Iris pigment epithelial cell (primary cell): Measurements from ENCODE around the gene HSPA6.
"Not testable (repeated sequence)": the region's sequence is repeated elsewhere in the genome, so short reads cannot be mapped to it uniquely, and the experiment has no call there.

ENCODE experiments used
- DNase-seq: peaks from one replicate; pipeline ENCODE4 v3.0.0-alpha.2; 2011; ENCODE audit warnings: low read depth

HSPA6 gene

DNA sequence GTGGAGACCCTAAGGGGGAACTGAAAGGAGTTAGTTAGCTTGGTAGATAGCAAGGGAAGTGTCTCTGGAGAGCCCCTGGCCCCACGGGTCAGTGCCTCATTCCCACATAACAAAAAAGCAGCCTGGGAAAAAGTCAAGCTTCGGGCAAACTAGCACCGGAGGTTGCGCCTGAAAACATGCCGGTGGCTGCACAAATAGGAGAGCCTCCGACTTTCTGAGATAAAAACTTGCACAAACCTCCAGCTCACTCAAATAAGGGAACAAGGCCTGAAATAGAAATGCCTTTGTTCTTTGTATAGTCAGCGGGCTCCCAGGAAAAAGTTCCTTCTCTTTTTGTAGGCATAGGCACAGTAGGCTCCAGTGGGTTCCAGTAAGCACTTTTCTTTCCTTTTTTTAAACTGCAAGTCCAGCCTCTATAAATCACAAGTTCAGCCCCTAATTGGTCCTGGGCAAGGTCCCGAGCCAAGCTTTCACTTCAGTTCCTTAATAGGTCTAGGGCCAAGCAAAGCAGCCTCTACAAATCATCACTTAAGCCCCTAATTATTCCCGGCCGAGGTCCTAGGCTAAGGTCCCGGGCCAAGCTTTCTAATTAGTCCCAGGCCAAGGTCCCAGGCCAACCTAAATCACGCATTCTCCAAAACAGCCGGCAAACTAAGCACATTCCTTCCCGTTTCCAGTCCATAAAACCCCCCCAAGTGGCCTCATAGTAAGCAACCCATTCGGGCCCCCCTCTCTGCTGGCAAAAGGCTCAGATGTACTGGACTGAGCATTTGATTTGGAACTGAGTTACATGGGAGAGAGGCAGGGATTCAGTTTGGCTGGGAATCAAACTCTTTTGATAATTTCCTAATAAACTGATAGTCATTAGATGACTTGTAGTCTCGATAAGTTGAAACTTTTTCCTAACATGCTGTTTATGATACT, 8.6 kb downstream of the HSPA6 start:
- DNase-seq, result not testable (repeated sequence)

DNA sequence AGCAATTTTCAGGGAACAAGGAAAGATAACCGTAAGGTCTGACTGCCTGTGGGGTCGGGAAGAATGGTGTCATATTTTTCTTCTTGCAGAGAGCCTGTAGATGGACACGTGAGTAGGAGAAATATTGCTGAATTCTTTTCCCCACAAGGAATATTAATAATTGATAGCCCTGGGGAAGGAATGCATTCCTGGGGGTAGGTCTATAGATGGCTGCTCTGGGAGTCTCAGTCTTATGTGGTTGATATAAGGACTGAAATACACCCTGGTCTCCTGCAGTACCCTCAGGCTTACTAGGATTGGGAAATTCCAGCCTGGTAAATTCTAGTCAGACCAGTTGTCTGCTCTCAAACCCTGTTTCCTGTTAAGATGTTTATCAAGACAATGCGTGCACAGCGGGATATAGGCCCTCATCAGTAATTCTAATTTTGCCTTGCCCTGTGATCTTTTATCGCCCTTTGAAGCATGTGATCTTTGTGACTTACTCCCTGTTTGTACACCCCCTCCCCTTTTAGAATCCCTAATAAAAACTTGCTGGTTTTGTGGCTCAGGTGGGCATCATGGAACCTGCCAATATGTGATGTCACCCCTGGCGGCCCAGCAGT, 12.8 kb downstream of the HSPA6 start:
- not testable (repeated sequence) for DNase-seq

DNA sequence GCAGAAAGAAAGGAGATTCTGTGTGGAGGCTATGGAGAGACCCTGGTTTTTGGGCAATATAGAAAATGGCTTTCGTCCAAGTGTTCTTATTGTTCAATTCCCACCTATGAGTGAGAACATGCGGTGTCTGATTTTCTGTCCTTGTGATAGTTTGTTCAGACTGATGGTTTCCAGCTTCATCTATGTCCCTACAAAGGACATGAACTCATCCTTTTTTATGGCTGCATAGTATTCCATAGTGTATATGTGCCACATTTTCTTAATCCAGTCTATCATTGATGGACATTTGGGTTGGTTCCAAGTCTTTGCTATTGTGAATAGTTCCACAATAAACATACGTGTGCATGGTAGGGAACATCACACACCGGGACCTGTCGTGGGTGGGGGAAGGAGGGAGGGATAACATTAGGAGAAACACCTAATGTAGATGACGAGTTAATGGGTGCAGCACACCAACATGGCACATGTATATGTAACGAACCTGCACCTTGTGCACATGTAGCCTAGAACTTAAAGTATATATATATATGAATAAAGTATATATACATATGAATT, 14.7 kb downstream of the HSPA6 start:
- not testable (repeated sequence) for DNase-seq

DNA sequence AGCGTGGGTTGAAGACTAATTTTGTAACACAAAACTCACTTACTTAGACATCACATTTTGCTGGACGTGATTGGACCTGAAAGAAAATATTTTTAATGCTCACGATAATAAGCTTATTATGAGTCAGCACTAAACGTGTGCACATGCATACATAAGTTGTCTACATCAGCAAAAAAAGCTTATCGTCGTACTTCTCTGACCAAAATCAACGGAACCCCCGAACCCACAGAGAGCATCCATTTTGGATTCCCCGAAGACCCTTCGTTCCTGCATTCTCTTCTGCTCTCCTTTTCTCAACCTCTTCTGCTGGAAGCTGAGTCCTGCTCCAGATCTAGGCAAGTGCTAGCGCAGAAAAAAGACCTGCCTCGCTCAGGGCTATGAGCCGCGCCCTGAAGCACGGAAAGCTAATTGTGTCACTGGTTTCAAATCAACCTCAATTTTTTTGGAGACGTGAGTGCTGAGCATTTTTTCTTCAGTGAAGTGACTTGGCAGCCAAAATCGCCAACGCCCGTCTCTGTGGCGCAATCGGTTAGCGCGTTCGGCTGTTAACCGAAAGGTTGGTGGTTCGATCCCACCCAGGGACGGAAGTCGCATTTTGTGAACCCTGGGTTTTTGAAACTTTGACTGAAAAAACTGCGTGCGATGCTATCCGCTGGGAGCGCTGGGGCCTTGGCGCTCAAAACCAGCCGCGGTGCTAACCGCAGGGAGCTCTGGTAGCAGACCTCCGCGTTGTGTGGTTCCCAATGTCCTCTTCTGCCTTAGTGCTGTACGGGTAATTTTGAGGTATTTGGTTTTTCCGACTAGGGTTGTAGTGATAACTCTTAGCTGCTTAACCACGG, 15.6 kb downstream of the HSPA6 start:
- peak; percentile 83 for DNase-seq

DNA sequence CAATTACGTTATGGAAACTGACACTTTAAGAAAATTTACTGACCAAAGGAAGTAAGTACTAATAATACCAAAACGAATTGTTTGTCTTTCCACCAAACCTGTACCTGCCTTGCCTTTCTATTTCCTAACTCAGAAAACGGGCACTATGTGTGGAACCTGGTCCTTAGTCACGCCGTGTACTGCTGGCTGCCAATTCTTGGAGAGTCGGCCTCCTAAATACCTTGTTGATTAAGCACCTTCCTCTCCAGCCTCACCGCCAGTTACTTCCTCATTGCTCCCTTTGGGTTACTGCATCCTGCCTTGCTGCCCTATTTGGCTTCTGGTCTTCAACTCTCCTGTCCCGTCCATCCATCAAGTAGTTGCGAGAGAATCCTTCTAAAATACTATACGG, 16.2 kb downstream of the HSPA6 start:
- DNase-seq, result not testable (repeated sequence)

DNA sequence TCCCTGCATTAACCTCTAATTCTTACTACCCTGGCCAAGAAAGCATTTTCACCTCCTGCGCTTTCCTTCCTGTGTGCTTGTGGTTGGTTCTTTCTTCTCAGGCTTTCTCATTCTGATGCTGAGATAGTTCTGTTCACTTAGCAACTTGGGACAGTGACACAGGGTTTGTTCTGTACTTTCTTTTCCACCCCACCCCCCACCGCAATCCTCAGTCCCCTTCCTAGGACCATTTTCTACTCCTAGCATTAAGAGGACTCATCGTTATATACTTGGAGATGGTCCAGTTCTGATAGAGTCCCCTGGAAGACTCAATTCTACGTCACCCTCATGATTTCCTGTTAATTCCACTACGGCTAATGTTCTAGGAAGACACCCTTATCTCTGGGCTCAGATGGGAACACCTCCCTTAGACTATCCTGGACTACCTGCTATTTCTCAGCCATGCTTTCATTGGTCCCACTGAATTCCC, 17.8 kb downstream of the HSPA6 start:
- DNase-seq, result not testable (repeated sequence)

DNA sequence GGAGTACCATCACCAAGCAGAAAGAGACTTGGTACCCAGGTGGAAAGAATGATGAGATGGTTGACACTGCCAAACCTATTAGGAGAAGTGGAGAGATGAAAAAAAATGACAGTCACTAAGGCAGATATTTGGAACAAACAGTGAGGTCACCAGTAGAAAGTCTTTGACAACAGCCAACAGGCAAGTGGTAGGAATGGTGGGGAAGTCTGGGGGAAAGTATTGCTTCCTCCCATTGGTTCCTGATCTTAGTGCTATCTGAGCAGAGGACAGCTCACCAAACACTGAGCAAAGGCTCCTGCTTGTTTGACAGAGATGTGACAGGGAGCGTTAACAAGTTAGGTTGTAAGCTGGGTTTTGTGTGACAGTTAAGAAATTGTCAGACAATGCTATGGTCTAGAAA, 18.8 kb downstream of the HSPA6 start:
- DNase-seq, result not testable (repeated sequence)

DNA sequence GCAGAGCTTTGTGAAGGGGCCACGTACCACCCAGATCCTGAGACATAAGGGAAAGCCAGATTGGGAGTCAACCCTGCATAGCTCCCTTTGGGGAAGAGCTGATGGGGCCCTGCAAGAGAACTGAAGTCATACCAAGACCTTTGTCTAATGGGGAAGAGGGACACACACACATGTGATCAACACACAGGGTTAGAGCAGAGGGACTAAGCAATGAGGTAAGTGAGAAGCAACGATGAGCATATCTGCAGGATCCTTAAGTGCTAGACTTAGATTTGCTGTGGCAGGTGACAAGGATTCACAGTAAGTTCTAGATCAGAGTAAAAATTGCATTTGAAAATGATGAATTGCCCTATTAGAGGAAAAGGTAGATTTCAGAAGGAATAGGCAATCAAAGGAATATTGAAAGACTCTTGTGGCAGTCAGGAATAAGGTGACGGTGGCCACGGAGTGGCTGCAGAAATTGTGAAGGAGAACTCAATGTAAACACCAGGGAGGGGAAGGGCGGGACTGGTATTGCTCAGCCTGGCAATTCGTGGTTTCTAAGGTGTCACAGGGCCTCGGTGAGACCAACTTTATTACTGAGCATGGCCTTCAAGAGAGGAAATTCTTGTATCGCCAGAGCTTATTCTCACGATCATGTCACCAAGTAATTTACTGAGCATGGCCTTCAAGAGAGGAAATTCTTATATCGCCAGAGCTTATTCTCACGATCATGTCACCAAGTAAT, 20.8 kb downstream of the HSPA6 start:
- not testable (repeated sequence) for DNase-seq

DNA sequence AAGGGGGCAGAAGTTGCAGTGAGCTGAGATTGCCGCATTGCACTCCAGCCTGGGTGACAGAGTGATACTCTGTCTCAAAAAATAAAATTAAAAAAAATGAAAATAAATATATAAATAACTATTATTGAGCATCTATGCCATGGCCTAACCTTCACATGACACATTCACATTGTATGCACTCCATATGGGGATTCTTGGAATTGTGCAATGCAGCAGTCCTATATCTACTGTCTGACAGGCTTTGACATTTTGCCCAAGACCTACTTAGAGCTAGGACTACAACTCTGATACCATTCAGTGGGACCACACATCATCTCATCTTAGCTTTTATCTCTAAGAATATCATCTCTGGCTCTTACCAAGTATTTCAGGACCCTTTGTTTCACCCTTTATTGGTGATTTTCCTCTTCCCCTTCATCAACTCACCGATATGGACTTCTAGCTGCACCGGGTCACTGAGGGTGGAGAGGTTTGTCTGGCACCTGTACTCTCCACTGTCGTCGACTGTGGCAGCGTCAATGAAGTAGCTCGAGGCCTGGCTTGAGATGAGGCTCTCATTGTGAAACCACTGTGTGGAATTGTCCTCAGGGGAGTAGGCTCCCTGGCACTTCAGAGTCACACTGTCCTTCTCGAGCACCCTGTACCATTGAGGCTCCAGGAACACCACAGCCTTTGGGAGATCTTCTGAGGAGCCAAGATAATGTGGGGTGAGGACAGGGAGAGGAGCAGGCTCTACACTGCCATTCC, 23.8 kb downstream of the HSPA6 start:
- not testable (repeated sequence) for DNase-seq

DNA sequence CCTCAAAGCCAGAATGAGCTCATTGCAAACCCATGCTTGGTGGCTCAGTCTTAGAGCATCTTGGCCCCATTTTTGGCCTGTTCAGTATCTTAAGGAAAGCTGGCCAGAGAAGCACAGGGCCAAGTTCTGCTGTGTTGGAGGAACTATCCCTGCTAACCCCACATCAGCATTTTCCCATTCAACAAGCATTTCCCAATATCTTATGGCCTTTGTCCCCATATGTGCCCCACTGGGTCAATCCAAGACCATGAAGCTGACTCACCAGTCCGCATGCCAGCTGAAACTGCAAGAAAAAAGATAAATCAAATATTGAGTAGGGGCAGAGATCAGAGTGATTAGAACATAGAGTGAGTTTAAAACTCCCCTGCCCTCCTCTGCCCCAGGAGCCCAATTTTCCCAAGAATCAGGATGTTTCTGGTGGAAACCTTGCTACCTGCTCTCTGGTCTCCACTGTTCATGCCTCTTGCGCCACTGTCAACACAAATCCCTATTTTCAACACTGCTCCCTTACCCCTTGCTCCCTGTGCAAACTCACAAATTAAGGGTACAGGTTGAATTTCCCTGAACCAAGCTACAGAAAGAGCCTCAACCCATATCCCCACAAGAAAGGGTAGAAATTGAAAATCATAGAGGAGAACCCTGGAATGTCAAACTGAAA, 24.5 kb downstream of the HSPA6 start:
- not testable (repeated sequence) for DNase-seq

DNA sequence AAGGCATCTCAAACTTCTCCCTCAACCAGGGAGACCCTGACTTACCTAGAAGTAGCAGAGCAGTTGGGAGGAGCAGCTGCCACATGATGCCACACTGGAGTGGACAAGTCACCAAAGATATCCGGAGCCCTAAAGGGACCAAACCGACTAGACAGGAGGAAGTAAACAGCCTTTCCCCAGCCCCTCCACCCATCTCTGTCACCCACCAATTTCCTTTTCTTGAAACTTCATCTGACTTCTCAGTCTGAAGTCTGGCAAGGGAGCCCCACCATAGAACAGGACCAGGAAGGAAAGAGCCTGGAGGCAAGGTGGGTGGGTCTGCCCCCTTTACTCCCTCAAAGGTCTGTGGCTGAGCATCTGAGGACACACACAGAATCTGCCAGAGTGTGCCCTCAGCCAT, 25.3 kb downstream of the HSPA6 start, which contains the start of gene FCGR3A:
FCGR3A (minus strand) TSS at position 167 of the 400 bp plus-strand sequence; CDS start at position 85, 82 bp downstream.
- DNase-seq, result no peak

DNA sequence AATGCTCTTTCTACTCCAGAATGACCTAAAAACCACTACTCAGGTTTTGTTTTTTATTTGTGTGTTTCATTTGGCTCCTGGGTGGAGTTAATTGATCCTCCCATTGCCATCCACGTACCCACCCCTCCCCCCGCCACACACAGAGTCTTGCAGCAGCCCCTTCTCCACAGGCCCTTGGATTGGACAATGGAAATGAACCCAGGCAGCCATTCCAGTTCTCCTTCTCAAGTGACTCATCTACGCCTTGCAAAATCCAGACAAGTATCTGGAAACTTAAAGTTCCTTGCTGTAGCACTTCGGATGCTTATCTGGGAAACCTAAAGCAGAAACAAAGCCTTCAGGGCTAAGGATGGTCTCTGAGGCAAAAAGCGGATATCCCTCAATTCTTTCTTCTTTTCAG, 26.6 kb downstream of the HSPA6 start:
- not testable (repeated sequence) for DNase-seq

DNA sequence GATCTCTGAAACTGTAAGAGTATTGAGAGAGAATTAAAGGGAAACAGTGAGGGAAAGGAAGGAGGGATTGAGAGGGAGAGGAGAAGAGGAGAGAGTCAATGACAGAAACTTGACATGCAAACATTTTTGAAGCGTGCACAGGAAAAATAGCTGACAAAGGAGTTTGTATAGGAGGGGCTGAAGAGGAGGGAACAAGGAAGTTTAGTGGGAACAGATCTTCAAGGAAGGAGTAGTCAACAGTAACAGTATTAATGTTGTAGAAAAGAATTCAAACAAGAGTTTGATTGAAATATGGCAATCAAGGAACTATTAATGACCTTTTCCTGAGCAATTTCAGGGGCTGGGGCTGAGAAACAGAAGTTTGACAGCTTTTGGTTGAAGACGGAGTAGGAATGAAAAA, 29.3 kb downstream of the HSPA6 start:
- DNase-seq, result not testable (repeated sequence)

DNA sequence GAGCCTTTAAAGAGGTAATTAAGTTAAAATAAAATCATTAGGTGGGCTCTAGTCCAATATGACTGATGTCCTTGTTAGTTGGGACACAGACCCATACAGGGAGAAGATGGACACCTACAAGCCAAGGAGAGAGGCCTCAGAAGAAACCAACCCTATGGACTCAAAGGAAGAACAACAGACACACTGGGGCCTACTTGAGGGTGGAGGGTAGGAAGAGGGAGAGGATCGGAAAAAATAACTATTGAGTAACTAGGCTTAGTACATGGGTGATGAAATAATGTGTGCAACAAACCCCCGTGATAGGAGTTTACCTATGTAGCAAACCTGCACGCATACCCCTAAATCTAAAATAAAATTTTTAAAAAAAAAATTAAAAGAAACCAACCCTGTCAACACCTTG, 30.0 kb downstream of the HSPA6 start:
- DNase-seq, result not testable (repeated sequence)

DNA sequence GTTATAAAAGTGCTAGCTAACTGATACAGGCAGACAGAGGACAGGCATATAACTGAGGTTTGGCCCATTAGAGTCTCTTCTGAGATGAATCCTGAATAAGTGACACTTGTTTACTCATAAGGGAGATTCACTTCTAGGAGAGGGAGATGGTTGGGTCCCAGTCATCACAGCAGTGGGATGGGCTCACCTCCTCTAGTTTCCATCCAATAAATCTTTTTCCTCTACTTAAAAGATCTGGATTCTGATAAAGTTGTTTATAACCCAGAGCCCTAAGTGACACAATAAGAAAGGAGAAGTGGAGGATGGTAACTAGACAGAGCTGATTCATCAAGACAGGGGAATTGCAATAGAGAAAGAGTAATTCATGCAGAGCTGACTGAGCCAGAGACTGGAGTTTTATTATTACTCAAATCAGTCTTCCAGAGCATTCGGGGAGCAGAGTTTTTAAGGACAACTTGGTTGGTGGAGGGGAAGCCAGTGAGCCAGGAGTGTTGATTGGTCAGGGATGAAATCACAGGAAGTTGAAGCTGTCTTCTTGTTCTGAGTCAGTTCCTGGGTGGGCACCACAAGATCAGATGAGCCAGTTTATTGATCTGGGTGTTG, 30.6 kb downstream of the HSPA6 start:
- not testable (repeated sequence) for DNase-seq

DNA sequence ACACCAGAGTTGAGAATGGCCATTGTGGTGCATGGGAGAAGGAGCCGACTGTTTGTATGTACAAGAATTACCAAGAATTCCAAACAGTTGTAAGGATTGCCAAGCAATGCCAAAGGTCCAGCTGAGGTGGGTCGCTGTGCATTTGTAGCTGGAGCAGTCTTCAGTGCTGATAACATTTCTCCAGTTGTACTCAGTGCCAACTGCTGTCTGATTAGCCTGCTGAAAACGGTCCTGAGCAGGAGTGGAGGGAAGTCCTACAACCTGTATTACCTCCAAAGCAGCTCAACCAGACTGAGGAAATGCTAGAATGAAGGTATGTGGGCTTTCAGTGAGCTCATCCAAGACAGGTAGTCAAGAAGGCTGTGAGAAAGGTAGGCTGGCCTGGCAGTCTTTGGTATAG, 31.8 kb downstream of the HSPA6 start:
- not testable (repeated sequence) for DNase-seq

DNA sequence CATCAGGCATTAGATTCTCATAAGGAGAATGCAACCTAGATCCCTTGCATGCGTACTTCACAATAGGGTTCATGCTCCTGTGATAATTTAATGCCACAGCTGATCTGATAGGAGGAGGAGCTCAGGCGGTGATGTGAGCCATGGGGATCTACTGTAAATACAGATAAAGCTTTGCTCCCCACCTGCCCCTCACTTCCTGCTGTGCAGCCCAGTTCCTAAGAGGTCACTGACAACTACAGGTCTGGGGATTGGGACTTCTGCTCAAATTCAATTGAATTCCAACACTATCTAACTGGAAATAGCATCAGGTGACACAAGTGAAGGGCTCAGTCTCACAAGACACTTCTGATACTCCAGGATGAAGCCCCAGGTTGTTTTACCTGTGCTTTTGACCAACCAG, 32.6 kb downstream of the HSPA6 start:
- DNase-seq, result not testable (repeated sequence)

DNA sequence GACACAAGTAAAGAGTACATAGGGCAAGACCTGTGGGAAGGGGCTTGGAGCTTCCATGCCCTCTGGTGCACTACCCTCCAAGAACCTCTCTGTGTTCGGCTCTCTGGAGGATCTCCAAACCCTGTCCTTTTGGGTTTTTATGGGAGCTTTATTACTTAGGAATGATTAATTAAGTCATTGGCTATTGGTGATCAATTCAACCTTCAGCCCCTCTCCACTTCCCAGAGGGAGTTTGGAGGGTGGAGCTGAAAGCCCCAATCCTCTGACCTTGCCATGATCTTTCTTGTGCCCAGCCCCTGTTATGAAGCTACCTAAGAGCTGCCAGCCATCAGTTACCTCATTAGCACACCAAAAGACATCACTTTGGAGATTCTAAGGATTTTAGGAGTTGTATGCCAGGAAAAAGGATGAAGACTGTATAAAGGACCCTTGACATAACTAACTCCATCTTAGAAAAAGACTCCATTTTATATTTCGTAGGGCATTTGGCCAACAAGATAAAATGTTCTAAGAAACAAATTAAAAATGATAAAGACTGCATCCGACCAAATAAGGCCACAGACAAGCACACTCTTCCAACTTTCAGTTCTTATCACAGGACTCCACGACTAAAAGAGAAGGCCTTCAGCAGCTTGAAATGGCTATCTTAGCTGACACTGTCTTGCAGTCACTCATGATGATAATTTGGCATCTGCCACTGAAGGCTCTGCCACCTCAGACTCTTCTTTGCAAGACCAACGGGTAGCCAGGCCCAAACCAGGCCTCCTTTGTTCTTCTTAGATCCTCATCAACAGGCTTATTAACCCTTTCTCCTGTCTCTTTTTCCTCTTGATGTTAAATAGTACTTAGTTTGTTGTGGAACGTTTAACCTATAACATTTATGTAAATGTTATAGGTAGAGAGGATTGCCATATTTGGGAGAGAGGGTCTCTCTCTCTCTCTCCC, 33.4 kb downstream of the HSPA6 start:
- not testable (repeated sequence) for DNase-seq
